Rectal smooth muscle tissue (tissue), 1 donor: ENCODE measurements around the gene POTEM.
"Not testable (repeated sequence)": the region's sequence is repeated elsewhere in the genome, so short reads cannot be mapped to it uniquely, and the experiment has no call there.

Experiments used
- H3K27ac ChIP-seq: one replicate; pipeline ENCODE4 v1.7.0; 2013; ENCODE audit warnings: low read depth, low read length, inconsistent platforms
- H3K27me3 ChIP-seq: one replicate; pipeline ENCODE4 v1.7.0; 2013; ENCODE audit warnings: low read length; ENCODE audit not compliant: control insufficient read depth, insufficient read depth
- H3K36me3 ChIP-seq: one replicate; pipeline ENCODE4 v1.7.0; 2013; ENCODE audit warnings: low read length; ENCODE audit not compliant: control insufficient read depth, insufficient read depth
- H3K4me1 ChIP-seq: one replicate; pipeline ENCODE4 v1.7.0; 2013; ENCODE audit warnings: low read length; ENCODE audit not compliant: control insufficient read depth, insufficient read depth
- H3K4me3 ChIP-seq: one replicate; pipeline ENCODE4 v1.7.0; 2013; ENCODE audit warnings: low read length
- H3K9ac ChIP-seq: one replicate; pipeline ENCODE4 v1.7.0; 2013; ENCODE audit warnings: low read length

POTEM gene

DNA sequence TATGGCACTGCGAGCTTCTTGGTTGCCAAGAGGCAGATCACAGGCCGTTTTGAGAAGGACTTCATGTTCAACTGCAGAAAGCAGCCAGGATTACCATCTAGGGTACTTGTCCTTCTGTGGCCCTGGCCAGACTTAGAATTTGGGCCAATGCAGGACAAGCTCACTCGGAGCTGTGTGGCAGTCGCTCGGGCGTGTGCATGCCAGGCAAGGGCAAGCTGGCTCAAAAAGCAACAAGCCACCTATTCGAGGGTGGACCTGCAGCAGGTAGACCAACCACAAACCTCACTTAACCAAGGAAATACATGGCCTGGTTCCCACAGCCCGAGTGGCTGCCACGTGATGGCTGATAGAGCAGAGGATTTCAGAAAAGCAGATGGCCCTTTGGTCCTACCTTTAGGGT is 39.3 kb downstream of the POTEM start:
- H3K27me3 ChIP-seq, H3K4me3 ChIP-seq, H3K9ac ChIP-seq, H3K36me3 ChIP-seq, H3K4me1 ChIP-seq, H3K27ac ChIP-seq: not testable (repeated sequence)

GRCh38 chr14:19007678-19008077 is 40.4 kb downstream of the POTEM start:
- not testable (repeated sequence) for H3K4me1 ChIP-seq, H3K9ac ChIP-seq, H3K4me3 ChIP-seq, H3K36me3 ChIP-seq, H3K27me3 ChIP-seq, H3K27ac ChIP-seq

DNA sequence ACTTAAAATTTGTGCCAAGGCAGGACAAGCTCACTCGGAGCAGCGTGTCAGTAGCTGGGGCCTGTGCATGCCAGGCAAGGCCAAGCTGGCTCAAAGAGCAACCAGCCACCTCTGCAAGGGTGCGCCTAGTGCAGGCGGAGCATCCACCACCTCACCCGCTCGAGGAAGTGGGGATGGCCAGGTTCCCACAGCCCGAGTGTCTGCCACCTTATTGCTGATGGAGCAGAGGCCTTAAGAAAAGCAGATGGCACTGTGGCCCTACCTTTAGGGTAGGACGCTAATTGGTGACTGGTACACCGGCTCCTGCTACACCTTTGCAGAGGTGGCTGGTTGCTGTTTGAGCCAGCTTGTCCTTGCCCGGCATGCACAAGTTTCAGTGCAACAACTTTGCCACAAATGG is 43.8 kb downstream of the POTEM start:
- not testable (repeated sequence) for H3K4me1 ChIP-seq, H3K36me3 ChIP-seq, H3K9ac ChIP-seq, H3K4me3 ChIP-seq, H3K27ac ChIP-seq, H3K27me3 ChIP-seq

GRCh38 chr14:19011703-19012102 is 44.5 kb downstream of the POTEM start:
- H3K27me3 ChIP-seq, H3K36me3 ChIP-seq, H3K4me1 ChIP-seq, H3K27ac ChIP-seq, H3K4me3 ChIP-seq, H3K9ac ChIP-seq: not testable (repeated sequence)

GRCh38 chr14:19015185-19015584 is 48.0 kb downstream of the POTEM start:
- not testable (repeated sequence) for H3K9ac ChIP-seq, H3K4me3 ChIP-seq, H3K27ac ChIP-seq, H3K4me1 ChIP-seq, H3K27me3 ChIP-seq, H3K36me3 ChIP-seq

- H3K27me3 ChIP-seq, H3K27ac ChIP-seq, H3K4me3 ChIP-seq, H3K9ac ChIP-seq, H3K36me3 ChIP-seq, H3K4me1 ChIP-seq: not testable (repeated sequence)
Measured at GRCh38 chr14:19025080-19025589, 57.9 kb downstream of the POTEM start.

DNA sequence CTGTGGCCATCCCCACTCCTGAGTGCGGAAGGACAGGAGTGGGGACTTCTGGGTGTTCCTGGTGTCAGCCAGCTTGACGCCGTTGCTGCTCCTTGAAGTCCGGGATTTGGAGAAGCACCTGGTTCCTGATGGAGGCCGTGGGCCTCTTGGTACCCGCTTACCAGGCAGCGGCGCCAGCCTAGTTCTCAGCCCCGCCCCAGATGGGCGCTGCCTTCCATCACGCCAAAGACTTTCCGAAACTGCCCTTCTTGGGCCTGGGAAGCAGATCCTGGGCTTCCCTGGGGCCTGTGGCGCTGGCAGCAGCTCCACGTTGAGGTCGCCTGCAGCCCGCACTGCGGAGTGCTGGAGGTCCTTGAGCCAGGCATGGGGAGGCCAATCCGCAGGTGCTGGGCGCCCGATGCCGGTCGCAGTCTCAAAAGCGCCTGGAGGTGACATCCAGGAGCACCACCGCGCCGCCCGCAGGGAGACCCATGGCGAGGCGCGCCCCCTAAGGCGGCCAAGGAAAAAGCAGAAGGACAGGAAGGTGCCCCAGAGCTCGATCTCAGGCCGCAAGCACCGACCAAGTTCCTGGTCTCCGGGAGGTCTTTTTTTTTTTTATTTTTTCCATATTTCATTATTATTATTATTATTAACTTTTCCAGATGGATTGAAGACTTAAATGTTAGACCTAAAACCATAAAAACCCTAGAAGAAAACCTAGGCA is 59.6 kb downstream of the POTEM start:
- H3K36me3 ChIP-seq, H3K9ac ChIP-seq, H3K4me1 ChIP-seq: not testable (repeated sequence)

GRCh38 chr14:19027895-19028294 is 60.7 kb downstream of the POTEM start:
- H3K4me3 ChIP-seq, H3K4me1 ChIP-seq, H3K27ac ChIP-seq, H3K27me3 ChIP-seq, H3K9ac ChIP-seq, H3K36me3 ChIP-seq: not testable (repeated sequence)

More for the DNA sequence above, 59.6 kb downstream of the POTEM start:
- H3K4me3 ChIP-seq, H3K27me3 ChIP-seq, H3K27ac ChIP-seq: not testable (repeated sequence)

GRCh38 chr14:19036811-19037382 is 69.7 kb downstream of the POTEM start:
- not testable (repeated sequence) for H3K9ac ChIP-seq, H3K27ac ChIP-seq, H3K4me1 ChIP-seq, H3K27me3 ChIP-seq, H3K4me3 ChIP-seq, H3K36me3 ChIP-seq

- not testable (repeated sequence) for H3K36me3 ChIP-seq, H3K4me1 ChIP-seq, H3K9ac ChIP-seq, H3K27ac ChIP-seq, H3K27me3 ChIP-seq, H3K4me3 ChIP-seq
Measured at GRCh38 chr14:19038060-19038664, 70.9 kb downstream of the POTEM start.

- H3K4me1 ChIP-seq, H3K27me3 ChIP-seq, H3K9ac ChIP-seq, H3K27ac ChIP-seq, H3K36me3 ChIP-seq, H3K4me3 ChIP-seq: not testable (repeated sequence)
Measured at GRCh38 chr14:19038785-19039184, 71.6 kb downstream of the POTEM start.

DNA sequence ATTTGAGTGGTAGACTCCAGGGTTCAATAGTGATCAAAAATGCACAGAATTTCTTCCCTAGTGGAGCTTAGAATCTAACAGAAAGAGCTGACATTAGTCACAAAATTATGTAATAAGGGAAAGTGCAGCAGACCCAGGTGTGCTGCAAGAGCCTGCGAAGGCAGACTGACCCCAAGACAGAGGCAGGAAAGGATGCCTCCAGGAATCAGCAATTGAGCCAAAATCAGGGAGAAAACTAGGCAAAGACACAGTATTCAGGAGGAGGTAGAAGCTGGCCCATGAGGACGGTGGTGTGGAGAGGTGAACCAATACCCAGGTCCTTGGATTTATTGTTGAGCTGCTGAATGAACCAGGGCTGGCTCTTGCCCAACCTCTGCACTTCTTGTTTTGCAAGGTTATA is 76.2 kb downstream of the POTEM start:
- not testable (repeated sequence) for H3K9ac ChIP-seq, H3K36me3 ChIP-seq, H3K4me1 ChIP-seq, H3K4me3 ChIP-seq, H3K27ac ChIP-seq, H3K27me3 ChIP-seq
